Forelimb muscle (tissue), 1 donor: ENCODE results near the gene HMOX2. TPM values are rescaled to one million over a fixed set of nuclear protein-coding genes. Genes with fewer than 3 reads are reported as not detected.

Source experiments
- DNase-seq: peaks from one replicate; pipeline ENCODE4 v3.0.0-alpha.2; 2013; ENCODE audit warnings: low read depth
- polyA plus RNA-seq: library from polyadenylated mRNA; unstranded; fragments of 120-200 nt; gene quantifications from one replicate; pipeline ENCODE4 v1.2.1, GENCODE V29; 2013; ENCODE audit not compliant: insufficient read length

HMOX2 gene, protein sequence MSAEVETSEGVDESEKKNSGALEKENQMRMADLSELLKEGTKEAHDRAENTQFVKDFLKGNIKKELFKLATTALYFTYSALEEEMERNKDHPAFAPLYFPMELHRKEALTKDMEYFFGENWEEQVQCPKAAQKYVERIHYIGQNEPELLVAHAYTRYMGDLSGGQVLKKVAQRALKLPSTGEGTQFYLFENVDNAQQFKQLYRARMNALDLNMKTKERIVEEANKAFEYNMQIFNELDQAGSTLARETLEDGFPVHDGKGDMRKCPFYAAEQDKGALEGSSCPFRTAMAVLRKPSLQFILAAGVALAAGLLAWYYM
- polyA plus RNA-seq = 36.2 TPM

DNA sequence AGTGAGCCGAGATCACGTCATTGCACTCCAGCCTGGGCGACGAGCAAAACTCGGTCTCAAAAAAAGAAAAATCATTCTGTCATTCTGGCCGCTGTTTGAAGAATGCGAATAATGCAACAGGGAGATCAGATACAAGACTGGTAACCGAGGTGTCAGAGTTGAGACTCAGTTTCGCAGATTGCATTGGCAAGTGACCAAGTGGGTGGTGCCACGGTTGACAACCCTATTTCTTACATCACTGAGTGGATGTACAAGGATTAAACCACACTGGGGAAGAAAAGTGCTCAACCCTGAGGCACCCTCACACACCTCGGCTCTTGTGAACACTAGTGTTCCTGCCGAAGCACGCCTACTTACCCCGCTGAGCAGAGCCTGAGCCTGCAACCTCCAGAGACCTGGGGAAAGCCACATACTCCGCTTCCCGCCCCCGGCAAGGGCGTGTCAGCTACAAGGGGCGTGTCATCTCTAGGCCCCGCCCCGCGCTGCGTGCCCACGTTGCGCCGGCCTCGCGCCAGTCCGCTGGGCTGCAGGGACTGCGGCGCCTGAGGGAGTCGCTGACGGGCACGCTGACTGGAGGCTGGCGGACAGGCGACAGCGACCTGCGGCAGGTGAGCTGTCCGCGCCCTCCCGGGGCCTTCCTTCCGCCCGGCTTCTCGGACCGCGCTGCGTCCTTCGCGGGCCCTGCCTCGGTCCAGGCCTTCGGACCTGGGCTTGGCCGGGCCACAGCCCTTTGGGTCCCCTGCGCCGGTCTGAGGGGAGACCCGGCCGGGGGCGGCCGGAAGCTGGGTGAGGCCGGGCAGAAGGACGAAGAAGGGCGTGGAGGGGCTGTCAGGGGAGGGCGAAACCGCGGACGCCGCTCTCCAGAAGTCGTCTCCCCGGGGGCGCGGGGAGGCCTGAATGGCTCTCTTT is at the start of gene HMOX2:
Gene HMOX2, plus strand, starts transcription at position 519 of the 909 bp plus-strand sequence. CDS start 29,127 bp downstream, outside the sequence.
- peak; percentile 54 for DNase-seq

DNA sequence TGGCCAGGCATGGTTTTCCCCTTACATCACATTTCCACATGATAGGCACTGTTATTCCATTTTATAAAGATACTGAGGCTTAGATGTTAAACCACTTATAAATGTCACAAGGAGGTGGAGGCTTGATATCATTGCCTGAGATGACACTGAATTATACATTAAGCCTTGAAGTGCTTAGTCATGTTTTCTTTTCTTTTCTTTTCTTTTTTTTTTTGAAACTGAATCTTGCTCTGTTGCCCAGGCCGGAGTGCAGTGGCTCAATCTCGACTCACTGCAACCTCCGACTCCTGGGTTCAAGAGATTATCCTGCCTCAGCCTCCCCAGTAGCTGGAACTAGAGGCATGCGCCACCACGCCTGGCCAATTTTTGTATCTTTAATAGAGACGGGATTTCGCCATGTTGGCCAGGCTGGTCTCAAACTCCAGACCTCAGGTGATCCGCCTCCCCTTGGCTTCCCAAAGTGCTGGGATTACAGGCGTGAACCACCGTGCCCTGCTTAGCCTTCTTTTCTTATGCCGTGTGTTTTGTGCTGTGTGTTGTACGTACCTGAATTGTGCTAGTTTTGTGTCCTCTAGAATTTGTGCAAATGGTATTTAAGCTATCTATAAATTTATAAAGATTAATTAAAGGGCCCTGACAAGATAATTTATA is 49.4 kb upstream of the HMOX2 start:
- DNase-seq = no peak

DNA sequence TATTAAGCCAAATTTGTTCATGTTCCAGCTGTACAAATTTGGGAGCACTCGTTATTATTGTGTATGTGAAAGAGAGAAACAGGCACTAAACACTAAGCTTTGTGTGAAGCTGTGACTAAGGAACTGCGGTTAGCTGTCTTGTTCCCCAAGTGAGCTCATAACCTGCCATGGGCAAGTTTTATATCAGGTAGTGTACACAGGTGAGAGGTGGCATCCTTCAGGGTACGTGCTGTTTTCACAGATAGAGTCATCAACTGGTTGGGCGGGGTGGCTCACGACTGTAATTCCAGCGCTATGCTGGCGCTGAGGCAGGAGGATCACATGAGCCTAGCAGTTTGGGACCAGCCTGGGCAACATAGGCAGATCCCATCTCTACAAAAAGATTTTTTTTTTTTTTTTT is 47.7 kb upstream of the HMOX2 start:
- DNase-seq = no peak

DNA sequence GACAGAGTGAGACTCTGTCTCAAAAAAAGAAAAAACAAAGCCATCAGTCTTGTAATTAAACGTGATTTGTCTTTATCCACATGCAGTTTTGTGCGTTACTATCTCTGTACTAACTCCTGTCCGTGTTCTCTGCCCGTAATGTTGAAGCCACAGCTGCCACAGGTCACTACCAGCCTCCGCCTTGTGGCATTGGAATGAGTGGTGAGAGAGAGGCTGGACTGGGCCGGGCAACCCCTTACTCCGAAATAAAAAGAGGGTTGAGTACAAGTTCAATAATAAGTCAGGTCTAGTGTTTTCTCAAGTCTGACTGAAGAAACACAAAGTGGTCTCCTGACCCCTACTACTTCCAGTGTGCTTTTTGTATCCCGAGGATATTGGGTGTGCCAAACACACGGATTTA is 45.2 kb upstream of the HMOX2 start:
- DNase-seq = no peak

DNA sequence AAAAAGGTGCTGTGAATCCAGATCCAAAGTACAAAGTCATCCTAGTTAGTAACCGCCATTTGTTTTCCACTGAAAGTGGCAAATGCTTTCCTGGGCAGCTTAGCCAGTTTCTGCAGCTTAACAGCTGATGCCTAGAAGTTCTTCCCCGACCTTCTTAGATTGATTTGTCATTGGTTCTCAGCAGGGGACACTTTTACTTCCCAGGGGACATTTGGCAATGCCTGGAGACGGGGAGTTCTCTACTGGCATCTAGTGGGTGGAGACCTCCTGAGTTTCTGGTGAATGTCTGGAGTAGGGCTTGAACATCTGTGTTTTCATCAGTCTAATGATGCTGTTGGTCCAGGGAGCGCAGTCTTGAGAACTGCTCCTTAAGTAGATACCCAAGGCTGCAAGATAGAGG is 43.0 kb upstream of the HMOX2 start:
- no peak for DNase-seq

GRCh38 chr16:4433914-4434787 is 42.0 kb upstream of the HMOX2 start:
- no peak for DNase-seq

- DNase-seq = no peak
These were observed 40.7 kb upstream of the HMOX2 start for GRCh38 chr16:4435337-4436067.

DNA sequence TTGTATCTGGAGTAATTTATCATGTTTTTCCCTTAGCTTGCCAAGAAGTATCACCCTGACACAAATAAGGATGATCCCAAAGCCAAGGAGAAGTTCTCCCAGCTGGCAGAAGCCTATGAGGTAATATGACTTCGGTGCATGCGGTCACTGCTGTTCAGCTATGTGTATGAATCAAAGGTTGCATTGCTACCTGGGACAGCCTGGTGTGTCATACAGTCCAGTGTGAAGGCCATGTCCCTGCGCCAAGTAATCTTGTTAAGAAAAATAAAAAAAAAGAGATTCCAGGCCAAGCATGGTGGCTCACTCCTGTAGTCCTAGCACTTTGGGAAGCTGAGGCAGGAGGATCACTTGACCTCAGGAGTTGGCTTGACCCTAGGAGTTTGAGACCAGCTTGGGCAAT is 38.8 kb upstream of the HMOX2 start:
- DNase-seq = no peak

- DNase-seq = no peak
These were observed 33.8 kb upstream of the HMOX2 start for GRCh38 chr16:4442371-4442770.

GRCh38 chr16:4443271-4443670 is 32.9 kb upstream of the HMOX2 start:
- DNase-seq = no peak

GRCh38 chr16:4443986-4444385 is 32.2 kb upstream of the HMOX2 start:
- no peak for DNase-seq

DNA sequence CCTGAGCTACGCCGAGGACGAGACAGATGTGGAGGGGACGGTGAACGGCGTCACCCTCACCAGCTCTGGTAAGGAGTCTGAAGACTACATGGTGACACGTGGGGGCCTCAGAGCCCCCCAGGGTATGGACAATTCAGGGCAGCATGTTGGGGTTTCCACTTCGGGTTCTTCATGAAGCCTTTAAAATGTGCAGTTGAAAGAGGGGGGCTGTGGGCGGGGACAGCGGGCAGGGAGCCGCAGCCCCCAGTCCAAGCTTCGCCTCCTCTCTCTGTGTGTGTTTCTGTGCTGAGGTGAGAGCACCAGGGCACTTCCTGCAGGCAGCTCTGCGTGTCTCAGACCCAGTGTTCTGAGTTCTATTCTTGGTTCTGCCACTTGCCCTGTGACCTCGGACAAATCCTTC is 25.8 kb upstream of the HMOX2 start:
- no peak for DNase-seq

DNA sequence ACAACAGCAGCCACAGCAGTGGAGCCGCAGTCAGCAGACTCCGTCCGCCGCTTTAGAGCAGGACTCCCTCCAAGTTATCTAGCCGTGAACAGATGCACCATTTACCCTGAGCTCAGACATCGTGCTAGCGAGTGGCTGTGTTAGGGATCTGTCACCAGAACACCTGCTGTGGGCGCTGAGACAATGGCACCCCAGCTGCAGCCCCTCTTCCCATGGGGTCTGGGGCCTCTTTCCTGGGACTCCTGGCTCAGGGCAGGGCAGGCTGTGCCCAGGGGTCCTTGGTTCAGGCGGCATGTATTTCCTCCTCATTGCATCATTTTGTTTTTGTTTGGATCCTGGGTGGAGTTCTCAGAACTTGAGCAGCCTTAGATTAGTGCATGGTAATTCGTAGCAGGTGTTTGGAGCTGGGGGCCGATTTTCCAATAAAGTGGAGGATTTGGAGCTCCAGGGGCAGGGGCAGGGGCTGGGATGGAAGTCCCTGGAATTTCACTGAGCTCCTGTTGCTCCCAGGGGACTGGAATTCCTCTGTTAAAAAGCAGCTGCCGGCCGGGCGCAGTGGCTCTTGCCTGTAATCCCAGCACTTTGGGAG is 25.2 kb upstream of the HMOX2 start:
- DNase-seq = no peak

DNA sequence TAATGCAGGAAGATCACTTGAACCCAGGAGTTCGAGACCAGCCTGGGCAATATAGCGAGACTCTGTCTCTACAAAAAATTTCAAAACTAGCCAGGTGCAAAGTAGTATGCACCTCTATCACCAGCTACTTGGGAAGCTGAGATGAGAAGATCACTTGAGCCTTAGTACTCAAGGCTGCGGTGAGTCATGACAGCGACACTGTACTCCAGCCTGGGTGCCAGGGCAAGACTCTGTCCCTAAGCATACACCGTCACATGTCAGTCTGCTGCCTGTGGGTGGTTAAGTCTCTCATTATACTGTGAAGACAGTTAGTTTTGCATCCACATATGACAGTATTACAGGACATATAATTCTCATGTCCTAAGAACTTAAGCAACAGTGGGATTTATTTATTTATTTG is 23.5 kb upstream of the HMOX2 start:
- DNase-seq = no peak

- no peak for DNase-seq
These were observed 21.6 kb upstream of the HMOX2 start for GRCh38 chr16:4454623-4455022.

- DNase-seq = no peak
These were observed 21.1 kb upstream of the HMOX2 start for GRCh38 chr16:4455081-4455480.

DNA sequence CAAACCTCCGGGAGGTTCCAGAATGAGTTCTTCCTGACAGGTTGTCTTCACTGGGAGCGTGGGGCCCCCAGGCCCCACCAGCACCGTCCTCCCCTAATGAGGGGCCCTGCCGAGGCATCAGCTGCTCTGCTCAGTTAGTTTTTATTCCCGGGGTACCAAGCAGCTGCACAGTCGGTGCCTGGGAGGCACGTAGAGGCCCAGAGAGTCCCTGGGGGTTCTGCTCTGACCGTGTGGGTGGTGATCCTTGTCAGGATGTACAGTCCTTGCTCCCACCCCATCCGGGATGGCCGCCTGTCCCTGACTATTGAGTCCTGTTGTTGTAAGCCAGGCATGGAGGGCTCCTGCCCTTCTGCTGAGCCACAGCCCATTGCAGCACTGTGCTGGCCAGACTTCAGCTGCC is 20.2 kb upstream of the HMOX2 start:
- no peak for DNase-seq

- DNase-seq = no peak
These were observed 15.3 kb upstream of the HMOX2 start for GRCh38 chr16:4460936-4461249.

DNA sequence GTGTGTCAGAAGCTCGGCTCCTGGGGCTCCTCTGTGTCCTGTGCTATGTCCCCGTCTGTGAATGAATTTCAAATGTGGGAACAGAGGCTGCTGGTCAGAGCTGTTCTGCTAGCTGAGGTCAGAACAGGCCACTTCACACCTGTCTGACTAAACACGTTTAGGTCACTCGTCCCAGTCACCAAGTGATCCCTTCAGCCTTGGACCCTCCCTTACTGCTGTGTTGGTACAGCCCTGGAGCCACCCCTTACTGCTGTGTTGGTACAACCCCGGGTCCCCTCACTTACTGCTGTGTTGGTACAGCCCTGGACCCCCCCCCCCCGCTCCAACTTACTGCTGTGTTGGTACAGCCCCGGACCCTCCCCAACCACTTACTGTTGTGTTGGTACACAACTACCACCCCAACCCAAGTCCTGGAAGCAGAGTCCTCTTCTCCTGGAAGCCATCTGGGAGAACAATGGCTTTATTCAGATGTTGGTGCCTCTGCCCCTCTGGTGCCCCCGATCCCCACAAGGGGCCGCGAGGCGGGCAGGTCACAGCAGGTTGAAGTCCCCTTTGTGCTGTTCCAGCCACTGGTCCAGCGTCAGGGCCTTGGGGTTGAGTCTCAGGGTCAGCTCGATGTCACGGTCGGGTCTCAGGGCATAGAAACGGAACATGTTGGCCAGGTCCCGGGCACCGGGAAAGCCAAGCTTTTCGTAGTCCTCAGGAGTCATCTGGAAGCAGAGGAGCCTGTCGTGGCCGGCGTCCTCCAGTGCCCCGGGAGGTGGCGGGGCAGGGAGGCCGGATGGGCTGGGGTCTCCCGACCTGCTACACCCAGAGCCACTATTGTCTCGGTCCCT is 14.7 kb upstream of the HMOX2 start:
- no peak for DNase-seq
